ENCODE measurements around the gene USE1.
A peak's percentile ranks its signal among the peaks of the same experiment; 100 is the strongest.

The USE1 gene

DNA sequence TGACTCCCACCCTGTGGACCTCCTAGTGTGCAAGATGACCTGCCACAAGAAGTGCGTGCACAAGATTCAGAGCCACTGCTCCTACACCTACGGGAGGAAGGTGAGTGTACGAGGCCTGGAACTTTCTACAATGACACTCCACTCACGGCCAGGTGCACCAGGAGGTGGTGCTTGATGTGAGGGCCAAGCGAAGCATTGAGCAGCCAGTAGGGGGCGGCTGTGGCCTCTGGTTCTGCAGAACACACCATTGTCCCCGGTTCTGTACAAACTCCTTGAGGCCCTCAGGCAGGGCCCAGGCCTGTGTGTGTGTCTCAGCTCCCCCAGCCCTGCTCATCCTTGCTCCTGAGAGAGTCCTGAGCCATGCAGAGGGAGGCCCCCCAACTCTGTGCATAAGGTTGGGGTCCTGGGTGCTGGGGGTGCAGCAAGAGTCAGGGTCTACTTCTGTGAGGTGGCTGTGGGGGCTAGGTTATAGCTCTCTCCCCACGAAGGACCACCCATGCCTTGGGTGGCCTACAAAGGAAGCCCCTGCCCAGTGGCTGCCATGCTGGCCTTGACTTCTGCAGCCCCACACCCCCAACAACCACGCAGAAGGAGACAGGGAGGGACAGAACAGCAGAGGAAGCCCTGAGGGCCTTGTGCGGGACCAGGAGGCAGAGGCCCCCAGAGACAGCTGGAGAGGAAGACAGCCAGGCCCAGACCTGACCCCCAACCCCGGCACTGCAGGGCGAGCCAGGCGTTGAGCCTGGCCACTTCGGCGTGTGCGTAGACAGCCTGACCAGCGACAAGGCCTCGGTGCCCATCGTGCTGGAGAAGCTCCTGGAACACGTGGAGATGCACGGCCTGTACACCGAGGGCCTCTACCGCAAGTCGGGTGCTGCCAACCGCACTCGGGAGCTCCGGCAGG lies 9.7 kb upstream of the USE1 start:
- peak; percentile 71 for DNase-seq

DNA sequence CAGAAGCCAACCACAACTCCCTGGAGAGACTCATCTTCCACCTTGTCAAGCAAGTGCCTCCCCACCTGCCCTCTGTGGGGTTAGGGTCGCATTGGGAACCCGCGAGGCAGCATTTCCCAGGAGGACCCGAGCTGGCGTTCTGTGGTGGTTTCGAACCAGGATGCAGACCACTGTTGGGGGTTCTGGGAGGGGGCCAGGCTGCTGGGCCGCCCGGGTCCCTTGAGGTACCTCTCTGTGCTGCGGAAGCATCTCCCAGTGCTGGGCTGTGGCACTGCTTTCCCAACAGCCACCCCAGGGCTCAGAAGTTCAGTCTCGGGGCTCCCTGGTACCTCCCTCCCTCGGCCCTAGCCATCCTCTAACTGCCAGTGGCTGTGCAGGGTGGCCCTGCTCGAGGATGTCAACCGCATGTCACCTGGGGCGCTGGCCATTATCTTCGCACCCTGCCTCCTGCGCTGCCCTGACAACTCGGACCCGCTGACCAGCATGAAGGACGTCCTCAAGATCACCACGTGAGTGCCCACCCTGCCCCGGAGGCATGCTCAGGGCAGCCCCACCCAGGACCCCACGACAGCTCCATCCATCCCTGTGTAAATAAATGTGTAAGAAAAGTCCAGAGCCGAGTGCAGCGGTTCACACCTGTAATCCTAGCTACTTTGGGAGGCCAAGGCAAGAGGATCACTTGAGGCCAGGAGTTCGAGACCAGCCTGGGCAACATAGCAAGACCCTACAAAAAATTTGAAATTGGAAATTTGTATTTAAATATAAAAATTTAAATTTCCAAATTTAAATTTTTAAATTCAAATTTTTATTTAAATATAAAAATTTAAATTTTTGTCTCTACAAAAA lies 8.2 kb upstream of the USE1 start:
- DNase-seq: no peak

DNA sequence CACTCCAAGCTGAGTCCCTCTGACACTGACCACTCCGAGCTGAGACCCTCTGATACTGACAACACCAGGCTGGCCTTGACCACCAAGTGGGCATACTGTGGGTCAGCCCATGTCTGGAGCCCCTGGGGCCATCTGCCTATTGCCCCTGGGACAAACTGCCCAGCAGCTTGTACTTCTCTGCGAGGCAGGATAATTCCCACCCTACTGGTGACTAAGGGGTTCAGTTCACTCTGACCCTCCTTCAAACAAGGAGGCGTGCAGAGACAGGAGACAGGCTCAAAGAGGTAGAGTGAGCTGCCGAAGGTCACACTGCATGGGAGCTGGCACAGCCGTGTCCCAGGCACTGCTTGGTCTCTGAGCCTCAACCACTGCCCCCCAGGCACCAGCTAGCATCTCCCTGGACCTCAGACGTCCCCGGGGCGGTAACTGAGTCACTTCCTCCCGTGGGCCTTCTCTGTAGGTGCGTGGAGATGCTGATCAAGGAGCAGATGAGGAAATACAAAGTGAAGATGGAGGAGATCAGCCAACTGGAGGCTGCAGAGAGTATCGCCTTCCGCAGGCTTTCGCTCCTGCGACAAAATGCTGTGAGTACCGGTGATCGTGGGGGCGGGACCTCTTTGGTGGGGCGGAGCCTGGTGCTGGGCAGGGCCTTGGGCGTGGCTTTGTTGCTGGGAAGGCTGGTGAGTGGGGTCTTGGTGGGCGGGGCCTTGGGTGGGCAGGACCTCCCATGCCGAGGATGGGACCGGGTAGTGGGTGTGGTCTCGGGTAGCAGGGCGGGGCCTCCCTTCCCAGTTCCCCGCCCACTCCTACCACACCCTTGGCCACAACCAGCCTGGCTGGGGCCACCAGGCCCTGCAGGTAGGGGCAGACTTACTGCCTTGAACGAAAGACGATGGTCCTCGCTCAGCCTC lies 5.8 kb upstream of the USE1 start:
- peak; percentile 45 for DNase-seq

DNA sequence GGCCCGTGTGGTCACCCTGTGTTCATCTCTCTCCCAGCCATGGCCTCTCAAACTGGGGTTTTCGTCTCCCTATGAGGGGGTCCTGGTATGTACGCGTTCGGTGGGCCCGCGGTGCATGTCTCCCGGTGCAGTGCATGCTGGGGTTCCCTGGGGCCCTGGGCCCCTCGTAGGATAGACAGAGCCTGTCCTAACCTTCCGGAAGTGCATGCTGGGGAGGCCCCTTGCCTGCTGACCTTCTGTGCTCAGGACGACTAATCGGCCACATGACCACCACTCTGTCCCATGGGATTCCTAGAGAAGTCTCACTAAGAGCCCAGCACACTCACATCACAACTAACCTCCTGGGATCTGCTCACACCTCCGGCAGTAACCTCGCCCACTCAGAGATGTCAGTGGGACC lies 4.9 kb upstream of the USE1 start:
- DNase-seq: no peak

DNA sequence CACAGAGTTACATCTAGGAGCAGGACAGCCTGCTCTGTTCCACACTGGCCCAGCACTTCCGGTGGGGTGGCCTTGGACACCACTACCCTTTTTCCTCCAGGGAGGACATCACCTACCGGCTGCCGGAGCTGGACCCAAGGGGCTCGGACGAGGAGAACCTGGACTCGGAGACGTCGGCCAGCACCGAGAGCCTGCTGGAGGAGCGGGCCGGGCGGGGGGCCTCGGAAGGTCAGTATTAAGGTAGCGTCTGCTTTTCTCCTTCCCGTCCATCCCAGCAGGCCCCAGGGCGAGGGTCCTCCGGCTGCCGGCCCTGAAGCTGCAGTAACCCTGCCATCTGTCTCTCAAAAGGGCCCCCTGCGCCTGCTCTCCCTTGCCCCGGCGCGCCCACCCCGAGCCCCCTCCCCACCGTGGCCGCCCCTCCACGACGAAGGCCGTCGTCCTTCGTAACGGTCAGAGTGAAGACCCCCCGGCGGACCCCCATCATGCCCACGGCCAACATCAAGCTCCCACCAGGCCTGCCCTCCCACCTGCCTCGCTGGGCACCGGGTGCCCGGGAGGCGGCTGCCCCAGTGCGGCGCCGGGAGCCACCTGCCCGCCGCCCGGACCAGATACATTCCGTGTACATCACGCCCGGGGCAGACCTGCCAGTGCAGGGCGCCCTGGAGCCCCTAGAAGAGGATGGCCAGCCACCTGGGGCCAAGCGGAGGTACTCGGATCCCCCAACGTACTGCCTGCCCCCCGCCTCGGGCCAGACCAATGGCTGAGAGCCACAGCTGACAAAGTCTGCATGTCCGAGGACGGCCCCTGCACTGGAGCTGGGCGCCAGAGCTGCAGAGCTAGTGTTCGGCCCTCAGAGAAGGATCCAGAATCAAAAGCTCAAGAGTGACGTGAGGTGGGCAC lies 3.4 kb upstream of the USE1 start:
- no peak for DNase-seq

DNA sequence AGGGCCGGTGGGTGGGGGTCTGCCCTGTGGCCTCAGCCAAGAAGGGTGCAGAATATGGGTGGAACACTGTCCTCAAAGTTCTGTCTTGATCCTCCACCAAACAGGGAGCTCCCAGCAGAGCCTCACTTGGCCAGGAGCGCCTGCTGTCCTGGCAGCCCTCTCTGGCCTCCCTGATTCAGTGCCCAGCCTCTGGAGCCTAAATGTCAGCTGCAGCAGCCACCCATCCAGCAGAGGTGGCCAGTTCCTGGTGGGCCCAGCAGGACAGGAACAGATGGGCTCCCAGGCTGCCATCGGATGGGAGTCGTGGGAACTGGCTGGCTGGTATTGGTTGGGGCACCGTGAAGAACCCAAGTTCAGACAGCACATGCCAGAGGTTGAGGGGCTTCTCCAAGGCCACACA lies 1.8 kb upstream of the USE1 start:
- DNase-seq: no peak

DNA sequence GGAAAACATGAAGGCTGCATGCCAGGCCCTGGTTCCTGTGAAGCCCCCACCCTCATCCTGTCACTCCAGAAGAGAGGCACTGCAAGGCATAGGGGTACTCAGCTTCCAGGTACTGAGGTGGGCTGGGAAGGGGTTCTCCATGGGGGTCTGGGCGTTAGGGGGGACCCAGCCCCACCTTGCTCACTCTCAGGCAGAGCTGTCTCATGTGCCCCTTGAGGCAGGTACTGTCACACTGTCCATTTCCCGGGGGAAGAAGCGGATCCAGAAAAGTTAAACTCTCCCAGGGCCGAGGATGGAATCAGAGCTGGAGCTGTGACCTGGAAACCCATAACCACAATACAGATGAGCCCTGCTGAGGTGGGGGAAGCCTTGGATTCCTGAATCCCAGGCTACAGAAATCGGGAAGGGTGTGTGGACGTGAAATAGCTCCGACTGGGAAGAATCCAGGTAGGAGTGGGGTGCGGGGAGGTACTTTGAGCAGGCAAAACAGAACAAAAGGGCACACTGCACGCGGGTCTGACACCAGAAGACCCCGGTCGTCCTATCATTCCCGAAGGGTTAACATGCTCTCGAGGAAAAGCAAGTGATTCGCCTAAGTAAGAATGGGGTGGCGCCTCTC lies 540 bp upstream of the USE1 start:
- DNase-seq: no peak

DNA sequence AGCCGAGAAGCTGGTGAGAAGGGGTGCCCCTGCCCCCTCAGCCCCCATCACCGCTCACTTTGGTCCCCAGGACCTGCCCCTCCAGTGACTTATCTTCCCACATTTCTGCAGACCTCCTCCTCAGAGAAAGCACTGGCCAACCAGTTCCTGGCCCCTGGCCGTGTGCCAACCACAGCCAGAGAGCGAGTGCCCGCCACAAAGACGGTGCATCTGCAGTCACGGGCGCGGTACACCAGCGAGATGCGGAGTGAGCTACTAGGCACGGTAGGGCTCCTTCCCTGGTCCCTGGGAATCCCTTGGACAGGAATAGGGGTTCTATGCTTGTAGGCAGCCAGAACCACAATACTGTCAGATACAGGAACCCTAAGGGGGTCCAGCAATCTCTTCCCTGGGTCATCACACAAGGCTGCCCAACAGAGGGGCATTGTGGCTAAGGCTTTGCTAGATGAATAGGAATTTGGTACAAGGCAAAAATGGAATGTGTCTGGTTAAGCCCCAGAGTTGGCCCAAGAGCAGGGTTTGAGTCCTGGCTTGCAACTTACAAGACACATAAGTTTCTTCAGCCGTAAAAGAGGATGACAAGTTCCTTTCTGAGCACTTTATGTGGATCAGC lies 1.0 kb downstream of the USE1 start:
- no peak for DNase-seq

DNA sequence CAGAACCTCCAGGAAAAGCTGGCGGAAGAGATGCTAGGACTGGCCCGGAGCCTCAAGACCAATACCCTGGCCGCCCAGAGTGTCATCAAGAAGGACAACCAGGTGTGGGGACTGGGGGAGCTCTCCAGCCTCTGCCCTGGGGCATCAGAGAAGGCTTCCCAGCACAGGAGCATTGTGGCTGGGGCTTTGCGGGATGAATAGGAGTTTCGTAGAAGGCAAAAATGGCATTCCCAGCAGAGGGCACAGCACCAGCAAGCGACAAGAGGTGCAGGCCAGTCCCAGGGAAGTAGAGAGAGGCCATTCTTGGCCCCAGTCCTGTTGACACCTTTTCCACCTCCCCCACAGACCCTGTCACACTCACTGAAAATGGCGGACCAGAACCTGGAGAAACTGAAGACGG lies 4.1 kb downstream of the USE1 start:
- no peak for DNase-seq

DNA sequence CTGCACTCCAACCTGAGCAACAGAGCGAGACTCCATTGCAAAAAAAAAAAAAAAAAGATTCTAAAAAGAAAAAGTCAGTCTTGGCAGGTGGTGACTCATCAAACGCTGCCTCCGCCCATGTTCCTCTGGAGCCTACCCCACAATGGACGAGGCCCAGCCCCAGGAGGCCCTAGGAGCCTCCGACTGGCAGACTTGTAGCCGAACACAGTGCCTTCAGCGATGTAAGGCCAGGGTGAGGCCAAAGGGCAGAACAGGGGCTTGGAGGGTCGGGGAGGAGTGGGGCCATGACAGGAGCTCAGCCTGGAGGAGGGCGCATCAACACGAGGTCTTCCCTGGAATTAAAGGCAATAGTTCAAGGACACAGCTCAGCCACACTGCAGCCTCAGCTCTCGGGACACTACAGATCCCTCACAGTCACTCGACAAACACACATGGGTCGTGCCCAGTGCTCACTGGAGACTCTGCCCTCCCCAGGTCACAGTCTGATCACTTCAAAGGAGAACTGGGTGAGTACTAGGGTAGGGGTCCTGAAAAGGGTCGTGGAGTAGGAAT lies 5.1 kb downstream of the USE1 start:
- no peak for DNase-seq

DNA sequence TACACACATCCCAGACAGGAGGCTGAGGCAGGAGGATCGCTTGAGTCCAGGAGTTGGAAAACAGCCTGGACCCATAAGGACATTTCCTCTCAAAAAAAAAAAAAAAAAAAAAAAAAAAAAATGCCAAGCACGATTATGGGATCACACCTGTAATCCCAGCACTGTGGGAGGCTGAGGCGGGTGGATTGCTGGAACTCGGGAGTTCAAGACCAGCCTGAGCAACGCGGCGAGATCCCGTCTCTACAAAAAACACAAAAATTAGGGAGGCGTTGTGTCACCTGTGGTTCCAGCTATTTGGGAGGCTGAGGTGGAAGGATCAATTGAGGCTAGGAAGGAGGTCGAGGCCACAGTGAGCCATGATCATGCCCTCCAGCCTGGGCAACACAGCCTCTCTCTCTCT lies 9.9 kb downstream of the USE1 start:
- DNase-seq: no peak

DNA sequence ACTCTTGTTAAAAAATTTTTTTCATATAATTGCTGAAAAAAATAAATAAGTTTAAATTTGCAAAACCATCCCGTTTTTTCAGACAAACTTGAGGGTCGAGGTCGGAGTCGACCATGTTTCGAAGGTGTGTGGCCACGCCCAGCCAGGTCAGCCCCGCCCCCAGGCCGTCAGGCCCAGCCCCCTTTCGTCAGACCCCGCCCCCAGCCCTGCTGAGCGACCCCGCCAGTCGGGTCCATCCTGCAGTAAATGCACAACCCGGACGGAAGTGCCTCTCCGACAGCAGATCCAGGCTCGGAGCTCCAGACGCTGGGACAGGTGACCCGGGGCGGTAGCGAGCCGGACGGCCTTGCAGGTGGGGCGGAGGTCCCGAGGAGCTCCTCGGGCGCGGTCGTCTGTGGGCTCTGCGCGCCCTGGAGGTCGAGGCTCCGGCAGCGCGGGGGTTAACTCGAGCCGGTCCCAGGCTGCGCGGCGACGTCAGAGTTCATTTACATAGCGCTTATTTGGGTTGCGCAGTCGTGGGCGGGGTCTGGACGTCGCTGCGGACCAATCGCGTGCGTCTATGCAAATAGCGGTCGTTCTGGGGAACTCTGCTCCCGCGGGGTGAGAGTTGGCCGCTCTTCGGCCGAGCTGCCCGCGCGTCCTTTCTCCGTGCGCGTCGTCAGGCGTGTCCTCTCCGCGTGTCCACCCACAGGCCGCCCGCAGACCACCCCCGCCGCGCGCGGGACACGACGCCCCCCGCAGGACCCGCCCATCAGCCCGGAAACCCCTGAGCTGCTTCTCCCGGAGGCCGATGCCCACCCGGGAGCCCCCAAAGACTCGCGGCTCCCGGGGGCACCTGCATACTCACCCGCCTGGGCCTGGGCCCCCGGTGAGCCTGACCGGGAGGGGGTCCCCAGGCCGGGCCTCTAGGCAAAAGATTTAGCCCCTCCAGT lies 11.1 kb downstream of the USE1 start, which contains the start of gene OCEL1:
Gene OCEL1 (plus strand): TSS at position 225 of the 932 bp plus-strand sequence. CDS start 22 bp downstream, at position 247.
- DNase-seq: peak; percentile 96

DNA sequence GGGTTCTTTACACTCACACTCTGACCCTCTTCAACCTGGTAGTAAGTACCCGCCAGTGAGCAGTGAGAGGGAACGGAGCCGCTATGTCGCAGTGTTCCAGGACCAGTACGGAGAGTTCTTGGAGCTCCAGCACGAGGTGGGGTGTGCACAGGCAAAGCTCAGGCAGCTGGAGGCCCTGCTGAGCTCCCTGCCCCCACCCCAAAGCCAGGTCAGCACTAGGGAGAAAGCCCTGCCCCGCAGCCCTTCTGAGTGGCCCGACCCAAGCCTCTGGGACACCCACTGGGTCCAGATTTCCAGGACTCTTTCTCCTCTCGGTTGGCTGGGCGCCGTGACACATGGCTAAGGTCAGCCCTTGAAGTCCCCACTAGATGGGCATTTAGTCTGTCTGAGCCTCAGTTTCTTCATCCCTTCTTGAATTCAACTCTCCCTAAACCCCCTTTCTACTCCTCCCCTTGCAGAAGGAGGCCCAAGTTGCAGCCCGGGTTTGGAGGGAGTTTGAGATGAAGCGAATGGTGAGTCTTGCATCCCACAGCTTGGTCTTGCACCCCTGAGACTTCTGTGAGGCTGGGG lies 12.7 kb downstream of the USE1 start:
- no peak for DNase-seq

DNA sequence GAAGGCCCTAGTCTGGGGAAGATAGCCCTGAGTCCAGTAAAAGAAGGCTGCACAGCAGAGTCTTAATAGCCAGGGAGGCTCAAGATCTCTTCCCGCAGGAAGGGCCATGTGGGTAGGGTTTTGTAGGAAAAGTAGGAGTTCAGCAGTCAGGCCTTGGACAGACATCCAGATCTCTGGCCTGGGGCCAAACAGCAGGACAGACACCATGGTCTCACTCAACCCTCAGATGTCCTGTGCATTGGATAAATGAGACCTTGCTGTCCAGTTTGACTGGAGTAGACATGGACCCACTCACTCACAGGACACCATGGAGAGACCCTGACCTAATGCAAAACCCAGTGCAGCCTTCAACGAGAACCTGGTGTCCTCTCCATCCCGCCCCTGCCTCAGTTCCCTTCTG lies 14.7 kb downstream of the USE1 start:
- DNase-seq: no peak

DNA sequence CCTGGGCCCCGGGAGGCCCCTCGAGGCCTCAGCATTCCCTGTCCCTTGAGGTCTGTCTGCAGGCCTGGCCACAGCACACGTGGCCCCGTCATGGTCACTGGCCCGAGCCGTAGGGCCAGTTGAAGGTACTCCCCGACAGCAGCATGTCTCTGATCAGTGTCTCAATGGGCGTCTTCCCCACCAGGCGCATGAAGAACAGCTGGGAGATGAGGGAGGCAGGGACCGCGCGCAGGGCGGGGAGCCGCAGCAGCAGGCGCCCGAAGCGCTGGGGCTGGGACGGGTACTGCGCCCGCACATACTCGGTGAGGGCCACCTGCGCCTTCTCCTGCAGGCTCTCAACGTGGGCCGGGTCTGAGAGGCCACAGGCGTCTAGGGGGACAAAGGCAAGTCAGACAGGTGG lies 17.1 kb downstream of the USE1 start:
- DNase-seq: no peak

DNA sequence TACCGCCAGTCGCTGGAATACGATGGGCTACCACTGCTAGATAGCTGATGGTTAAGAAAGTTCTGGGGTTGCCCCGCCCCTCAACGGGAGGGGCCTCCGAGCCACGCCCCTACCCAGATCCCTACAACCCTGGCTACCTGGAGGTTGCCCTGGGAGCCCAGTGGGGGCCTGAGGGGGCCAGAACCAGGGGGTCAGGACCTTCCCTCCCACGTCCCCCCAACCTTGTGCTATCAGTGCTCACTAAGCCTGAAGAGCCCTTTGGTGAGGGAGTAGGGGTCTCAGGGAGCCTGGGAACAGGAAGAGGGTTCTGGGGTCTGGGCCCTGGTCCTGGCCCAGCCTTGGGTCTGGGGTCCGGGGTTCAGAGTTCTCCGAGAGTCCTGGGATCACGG lies 19.7 kb downstream of the USE1 start:
- DNase-seq: peak; percentile 66

DNA sequence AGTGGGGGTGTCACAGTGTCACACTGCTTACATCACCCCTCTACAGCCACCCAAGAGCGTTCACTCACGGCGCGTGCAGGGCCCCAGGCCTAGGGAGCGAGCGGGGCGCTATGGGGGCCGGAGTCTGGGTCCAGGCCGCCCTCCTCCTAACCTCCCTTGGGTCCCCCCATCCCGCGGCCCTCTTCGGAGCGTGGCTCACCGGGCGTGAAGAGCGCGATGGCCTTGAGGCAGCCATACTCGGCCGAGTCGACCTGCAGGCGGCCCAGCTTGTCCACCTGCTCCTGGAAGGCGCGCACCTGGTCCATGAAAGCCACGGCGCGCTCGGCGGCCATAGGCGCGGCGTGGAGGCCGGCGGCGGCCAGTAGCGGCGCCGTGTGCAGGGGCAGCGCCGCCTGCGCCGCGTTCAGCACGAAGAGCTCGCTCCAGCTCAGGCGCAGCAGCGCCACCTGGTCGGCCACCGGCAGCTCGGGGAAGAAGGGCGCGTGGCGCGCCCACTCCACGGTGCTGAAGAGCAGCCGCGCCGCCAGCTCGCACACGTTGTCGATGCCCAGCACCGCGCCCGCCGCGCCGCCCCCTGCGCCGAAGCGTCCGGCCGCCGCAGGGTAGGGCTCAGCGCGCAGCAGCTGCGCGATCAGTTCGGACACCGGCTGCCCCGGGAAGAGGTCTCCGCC lies 20.3 kb downstream of the USE1 start:
- DNase-seq: peak; percentile 80

Measured in CD4-positive, alpha-beta T cell treated with Interleukin-12 subunit alpha and Interleukin-12 subunit beta, for 1 hour (primary cell).